Renal cortical epithelial cell (primary cell): ENCODE results near the gene TTC33. TPM values are rescaled to one million over a fixed set of nuclear protein-coding genes. Genes with fewer than 3 reads are reported as not detected.
"Not testable (repeated sequence)": the region's sequence is repeated elsewhere in the genome, so short reads cannot be mapped to it uniquely, and the experiment has no call there.

Experiments used
- DNase-seq: peaks from one replicate; pipeline ENCODE4 v3.0.0-alpha.2; 2011; ENCODE audit warnings: low read depth
- total RNA-seq: library from RNA; depleted of rRNA; stranded (reverse); fragments of >200 nt; gene quantifications from 2 replicates; pipeline ENCODE4 v1.2.3, GENCODE V29; 2014

TTC33 gene
- total RNA-seq, 1 donor from 2014 or later: 22.7 TPM

DNA sequence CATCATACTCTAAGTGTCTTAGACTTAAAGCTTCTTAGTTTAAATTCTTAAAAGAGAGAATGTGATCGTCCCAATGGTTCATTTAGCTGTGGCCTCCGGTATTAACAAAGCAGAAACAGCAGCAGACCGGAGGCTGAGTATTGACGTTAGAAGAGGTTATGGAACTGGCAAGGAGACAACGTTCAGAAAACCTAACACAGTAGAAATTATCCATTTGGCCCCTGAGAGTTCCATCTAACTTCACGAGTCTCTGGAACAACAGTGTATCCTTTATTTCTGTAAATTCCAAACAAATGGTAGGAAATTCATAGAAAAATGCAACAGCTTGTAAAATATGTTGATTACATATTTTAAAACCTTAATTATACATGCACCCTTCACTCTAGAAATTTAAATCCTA is 183.4 kb downstream of the TTC33 start:
- DNase-seq: no peak

DNA sequence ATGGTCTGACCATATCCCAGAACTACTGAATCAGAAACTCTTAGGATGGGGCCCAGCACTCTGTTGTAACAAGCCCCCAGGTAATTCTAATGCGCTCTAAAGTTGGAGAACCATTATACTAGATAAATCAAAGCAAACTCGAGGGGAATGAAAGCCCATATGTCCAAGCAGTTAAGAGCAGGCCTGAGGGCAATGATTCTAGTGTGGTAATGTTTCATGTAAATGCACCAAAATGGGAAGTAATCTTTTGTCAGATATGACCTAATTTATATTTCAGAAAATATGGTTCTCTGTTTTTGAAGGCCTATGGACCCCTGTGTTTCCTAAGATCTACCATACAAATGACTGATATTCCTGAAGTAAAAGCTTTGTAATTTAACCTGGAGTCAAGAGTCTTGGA is 184.0 kb downstream of the TTC33 start:
- no peak for DNase-seq

DNA sequence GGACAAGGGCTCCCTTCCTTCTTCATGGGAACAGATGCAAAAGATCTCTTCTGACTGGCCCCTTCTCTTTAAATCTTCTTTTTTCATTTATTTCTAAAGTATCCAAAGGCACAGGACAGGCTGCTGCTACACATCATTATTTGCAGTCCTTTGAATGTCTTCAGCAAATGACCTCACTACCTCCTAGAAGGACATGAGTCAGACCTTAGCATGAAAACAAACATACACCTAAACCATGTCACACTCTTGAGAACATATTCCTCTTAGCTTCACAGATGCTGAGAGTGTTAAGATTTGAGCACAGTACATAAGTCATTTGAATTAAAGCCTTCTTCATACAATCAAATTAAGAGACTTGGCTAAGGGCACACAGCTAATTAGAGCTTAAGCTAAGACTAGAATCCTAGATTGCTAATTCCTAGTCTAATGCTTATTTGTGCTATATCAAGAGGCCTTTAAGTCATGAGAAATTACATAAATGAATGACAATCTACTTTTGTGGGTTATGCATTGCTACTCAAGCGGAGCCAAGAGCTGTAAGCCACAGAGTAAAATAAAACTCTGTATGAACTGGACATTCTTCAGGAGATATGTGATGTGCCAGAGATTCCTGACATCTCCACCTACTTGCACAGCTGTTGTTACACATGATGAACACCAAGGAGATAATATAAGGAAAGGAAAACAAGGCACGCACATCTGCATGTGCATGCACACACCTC is 185.2 kb downstream of the TTC33 start:
- DNase-seq: peak; percentile 75

DNA sequence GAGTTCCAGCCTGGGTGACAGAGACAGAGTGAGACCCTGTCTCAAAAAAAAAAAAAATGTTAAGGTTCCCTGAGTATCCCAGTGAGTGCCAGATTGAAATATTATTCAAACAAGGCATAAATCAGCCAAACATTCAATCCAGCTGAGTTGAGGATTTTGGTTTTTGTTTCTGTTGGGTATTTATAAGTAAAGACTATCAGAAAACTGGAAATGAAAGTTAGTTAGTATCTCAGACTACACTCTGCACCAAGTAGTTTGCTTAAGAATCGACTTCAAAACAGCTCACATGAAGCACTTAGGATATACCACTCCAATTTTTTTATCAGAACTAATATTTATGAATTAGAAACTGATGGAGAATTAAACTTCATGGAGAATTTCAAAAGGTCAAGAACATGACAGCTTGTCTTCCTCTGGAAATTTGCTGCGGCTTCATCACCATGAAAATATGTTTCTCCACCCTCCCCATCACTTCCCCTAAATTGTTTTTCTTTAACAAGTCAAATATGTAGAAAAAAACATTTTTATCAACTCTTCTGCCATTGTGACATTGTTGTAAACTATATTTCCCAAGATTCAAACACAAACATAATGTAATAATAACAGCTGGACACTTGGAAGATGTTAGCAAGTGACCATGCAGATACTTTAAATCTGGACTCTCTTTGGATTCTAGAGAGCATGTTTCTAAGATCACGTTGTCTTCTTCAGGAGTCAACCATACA is 186.1 kb downstream of the TTC33 start:
- DNase-seq: no peak

DNA sequence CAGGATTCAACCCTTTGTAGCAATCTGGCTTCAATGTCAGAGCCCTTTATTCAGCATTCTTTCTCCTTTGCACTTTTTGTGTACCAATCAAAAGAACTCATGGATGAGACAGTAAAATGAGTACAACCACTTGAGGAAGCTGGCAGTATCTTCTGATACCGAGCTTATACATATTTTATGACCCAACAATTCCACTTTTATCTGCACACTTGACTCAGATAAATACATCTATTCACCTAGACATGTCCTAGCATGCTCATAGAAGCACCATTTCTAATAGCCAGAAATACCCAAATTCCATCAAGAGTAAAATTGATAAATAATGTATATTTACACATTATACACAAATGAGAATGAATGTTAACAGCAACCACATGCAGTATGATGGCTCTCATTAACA is 187.2 kb downstream of the TTC33 start:
- DNase-seq: no peak

DNA sequence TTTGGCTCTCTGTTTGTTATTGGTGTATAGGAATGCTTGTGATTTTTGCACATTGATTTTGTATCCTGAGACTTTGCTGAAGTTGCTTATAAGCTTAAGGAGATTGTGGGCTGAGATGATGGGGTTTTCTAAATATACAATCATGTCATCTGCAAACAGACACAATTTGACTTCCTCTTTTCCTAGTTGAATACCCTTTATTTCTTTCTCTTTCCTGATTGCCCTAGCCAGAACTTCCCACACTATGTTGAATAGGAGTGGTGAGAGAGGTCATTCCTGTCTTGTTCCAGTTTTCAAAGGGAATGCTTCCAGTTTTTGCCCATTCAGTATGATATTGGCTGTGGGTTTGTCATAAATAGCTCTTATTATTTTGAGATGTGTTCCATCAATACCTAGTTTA is 192.6 kb downstream of the TTC33 start:
- not testable (repeated sequence) for DNase-seq

DNA sequence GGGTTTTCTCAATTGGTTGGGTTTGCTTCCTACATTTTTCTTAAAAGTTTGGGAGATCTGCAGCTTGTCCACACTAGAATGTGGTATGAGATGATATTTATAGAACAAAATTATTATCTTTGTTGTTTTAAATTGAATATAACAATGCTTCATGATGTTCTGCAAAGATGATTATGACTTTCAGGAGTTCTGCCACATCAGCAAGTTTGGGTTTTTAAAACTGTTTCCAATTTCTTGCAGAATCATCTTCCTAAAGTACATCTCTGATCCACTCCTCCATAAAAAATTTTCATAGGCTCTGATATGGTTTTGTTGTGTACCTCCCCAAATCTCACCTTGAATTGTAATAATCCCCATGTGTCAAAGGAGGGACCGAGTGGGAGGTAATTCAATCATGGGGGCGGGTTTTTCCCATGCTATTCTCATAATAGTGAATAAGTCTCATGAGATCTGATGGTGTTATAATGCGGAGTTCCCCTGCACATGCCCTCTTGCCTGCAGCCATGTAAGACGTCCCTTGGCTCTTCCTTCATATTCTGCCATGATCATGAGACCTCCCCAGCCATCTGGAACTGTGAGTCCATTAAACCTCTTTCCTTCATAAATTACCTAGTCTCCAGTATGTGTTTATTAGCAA is 195.2 kb downstream of the TTC33 start:
- DNase-seq: no peak

DNA sequence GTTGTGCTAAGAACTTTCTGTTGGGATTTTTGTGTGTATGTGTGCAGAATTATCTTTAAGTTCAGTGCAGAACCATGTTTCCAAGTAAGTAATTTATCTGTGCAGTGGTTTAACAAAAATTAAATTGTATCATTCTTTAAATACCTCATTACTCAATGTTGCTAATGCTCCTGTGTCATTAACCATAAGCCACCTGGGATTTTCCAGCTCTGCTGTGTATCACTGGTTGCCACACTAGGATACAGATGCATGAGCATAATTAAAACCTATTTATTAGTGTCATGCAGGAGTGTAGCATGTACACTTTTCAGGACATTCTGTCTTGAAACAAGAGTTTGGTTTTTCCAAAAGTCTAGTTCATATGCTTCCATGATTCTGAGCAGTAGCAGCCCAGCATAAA is 196.5 kb downstream of the TTC33 start:
- DNase-seq: peak; percentile 12

DNA sequence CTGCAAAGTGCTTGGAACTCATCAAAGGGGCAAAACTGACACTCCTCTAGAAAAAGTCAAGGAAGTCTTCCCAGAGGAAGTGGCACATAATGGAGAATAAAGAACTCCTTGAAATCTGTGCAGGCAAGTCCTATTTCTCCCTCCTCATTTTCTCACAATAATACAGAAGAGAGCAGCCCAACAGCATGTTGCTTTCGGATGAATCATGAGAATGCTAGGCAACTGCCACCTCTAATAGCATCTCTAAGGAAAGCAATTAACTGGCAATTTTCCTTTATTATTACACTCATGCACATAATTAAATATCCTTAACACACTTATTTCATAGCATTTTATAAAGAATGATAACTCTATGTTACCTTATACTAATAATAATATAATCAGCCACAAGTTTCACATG is 198.3 kb downstream of the TTC33 start:
- peak; percentile 16 for DNase-seq

DNA sequence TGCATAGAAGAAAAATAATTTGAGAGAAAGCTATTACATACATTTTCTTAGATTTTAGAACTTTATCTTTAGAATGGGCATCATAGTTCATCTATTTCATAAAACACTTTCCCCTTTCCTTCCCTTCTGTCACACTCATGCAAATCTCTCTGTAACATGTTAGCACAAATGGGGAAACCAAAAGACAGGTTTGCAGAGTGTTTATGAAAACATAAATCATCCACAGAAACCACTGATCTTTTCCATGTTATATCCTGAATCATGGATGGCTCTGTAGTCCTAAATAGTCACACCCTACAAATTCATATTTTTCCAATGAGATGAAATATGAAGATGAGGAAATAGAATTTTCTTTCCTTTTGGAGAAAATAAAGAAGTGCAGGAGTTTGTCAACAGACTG is 198.9 kb downstream of the TTC33 start:
- DNase-seq: no peak

DNA sequence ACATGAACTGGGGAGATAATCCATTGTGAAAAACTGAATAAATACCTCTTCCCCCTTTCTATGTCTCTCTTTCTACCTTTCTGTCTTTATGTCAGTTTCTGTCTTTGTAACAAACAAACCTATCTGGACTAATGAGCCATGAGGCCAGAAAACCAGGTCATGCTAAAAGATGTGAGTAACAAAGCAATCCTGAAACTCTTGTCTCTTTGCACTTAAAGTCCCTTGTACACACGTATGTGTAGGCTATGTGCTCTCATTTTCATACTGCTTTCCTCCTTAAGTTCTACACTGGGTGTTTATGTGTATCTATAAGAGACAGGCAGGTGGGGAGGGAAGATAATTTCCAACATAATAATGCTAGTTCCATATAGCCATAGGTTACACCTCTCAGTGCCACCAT is 199.9 kb downstream of the TTC33 start:
- DNase-seq: no peak

DNA sequence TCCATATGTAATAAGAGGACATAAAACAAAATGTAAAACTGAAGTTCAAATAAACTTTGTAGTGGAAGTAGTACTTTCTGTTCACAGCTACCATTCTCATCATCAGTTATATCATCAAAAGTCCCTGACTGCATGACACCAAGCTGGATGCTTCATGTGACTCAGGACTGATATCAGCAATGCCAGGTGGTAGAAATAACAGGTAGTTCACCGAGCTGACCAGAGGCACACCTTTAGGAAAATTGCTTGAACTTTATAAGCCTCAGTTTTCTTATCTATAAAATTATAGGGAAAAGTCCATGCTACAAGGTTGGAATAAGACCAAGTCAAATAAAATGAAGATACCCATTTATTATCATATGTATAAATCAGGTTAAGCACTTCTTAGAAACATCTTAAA is 200.9 kb downstream of the TTC33 start:
- DNase-seq: no peak

DNA sequence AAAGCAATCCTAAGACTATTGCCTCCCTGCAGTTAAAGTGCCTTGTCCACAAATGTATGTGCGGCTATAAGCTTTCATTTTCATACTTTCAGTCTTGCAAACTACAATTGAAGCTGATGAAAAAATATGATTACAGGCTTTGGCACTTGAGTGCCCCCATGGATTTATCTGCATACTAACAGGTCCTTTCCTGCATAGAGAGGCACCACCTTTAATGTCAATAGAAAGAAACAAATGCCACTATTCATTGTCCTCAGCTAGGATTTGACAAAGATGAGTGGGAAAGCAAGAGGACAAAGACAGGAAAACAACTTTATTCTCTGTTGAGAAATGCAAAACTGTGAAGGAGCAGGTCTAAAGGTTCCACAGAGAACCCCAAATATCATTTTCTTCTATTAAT is 201.7 kb downstream of the TTC33 start:
- DNase-seq: no peak

DNA sequence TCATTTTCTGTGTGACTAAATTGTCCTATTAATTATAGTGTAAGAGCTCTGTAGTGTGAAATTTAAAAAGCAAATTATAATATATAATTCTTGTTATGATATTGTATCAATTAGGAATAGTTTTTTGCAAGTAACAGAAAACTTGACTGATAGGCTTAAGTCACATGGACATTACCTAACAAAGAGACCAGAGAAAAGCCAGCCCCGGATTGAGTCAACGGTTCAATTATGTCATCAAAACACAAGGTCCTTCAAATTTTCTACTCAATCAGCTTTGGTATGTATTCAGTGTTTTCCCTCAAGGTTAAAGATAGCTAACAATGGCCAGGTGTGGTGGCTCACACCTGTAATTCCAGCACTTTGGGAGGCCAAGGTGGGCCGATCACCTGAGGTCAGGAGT is 202.8 kb downstream of the TTC33 start:
- DNase-seq: no peak

DNA sequence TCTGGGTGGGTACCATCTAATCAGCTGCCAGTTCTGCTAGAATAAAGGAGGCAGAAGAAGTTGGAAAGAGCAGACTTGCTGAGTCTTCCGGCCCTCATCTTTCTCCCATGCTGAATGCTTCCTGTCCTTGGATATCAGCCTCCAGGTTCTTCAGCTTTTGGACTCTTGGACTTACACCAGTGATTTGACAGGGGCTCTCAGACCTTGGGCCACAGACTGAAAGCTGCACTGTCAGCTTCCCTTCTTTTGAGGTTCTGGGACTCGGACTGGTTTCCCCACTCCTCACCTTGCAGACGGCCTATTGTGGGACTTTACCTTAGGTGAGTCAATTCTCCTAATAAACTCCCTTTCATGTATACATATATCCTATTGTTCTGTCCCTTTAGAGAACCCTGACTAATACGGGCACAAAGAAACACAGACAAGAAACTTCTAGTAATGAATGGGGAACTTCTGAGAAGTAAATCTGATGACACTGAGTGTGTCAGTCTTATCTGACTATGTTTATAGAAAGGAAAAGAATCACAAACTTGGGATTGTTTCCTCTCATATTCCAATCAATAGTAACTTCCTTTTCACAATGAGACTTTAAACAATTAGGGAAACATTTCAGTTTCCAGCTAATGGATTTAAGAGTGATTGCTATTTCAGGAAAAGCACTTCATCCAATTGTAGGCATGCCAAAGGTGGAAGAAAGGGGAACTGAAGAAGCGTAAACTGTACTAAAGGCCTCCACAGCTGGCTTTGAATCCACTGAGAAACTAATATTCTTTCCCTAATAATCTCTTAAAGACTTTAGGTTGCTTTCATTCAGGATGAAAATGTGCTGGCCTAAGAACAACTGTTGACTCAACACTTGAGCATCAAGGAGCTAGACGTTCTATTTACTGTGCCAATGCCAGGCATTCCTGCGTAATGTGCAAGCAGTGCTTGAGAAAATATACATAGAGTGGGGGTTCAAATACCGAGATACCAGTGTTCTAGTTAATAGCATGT is 204.0 kb downstream of the TTC33 start:
- peak; percentile 94 for DNase-seq

DNA sequence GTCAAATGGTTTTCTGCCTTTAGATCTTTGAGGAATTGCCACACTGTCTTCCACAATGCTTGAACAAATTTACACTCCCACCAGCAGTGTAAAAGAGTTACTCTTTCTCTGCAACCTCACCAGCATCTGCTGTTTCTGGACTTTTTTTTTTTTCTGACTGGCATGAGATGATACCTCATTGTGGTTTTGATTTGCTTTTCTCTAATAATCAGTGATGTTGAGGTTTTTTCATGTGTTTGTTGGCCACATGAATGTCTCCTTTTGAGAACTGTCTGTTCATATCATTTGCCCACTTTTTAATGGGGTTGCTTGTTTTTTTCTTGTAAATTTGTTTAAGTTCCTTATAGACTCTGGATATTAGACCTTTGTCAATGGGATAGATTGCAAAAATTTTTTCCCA is 205.3 kb downstream of the TTC33 start:
- no peak for DNase-seq

DNA sequence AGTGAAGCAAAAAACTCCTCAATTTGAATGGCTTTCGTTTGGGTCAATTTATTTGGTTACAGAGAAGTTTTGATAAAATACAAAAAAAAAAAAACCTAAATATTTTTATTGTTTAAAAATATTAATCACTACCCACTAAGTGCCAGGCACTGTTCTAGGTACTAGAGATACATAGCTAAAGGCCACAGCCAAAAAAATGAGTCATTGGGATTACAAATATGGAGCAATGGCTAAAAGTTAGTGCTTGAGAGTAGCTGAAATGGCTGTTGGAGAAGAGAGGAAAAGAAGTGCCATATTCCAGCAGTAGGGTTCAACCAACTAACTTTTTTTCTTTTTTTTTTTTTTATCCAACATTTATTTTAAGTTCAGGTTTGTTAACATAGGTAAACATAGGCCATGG is 206.1 kb downstream of the TTC33 start:
- DNase-seq: no peak

DNA sequence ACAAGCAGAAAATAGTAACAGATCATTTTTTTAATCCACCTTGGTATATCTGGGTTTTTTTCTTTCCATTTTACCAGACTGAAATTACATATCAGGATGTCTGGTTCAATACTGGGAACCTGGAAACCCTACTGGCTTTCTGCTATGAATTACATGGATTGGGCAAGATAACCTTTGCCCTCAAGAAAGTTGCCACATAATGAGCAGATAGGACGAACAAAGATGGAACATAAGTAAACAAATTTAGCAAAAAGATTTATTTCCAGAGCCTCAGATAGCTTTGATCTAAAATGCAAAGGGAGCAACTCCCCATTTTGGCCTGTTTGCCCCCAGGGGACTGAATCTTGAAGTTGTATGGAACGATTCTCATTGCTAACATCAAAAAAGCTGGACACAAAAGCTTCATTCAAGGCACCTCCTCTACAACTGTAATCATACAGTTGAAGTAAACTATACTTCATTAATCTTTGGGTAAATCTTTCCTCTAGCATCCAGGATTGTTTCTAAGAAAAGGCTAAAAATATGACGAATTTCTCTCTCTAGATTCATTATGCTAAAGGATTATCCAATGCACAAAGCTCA is 207.7 kb downstream of the TTC33 start:
- DNase-seq: no peak

DNA sequence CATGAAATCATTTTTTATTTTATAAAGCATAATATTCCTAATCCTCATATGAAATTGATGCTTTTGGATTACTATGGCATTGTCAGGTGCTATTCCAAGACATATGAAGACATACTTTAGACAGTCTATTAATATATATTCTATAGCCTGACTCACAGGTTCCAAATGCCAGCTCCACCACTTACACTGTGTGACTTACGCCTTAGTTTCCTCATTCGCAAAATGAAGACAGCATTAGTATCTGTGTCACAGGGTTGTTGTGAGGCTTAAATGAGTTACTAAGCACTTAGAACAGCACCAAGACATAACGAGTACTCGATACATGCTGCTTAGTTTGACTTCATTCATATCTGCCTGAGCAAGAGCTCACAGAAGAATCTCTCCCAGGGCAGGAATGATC is 208.2 kb downstream of the TTC33 start:
- no peak for DNase-seq

DNA sequence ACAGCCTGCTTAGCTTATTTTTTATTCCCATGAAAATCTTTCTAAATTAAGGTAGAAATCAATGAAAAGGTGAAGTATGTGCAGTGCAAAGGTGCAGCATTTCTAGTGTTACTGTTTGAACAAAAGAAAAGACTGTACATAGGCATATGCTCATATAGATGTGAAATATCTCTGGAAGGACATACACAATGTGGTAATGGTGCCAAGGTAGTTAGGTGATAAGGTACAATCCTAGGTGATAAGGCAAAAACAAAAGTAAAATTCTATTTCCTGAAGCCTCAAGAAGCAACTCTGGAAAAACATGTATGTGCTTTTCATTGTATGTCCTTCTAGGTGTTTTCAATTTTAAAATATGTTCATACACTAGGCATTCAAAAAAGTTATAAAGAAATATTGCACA is 215.5 kb downstream of the TTC33 start:
- no peak for DNase-seq

DNA sequence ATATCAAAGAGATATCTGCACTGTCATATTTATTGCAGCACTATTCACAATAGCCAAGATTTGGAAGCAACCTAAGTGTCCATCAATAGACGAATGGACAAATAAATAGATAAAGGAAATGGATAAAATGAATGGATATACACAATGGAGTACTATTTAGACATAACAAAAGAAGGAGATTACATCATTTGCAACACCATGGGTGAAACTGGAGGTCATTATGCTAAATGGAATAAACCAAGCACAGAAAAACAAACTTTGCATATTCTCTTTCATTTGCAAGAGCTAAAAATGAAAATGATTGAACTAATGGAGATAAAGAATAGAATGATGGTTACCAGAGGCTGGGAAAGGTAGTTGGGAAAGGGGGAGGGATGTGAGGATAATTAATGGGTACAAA is 231.1 kb downstream of the TTC33 start:
- no peak for DNase-seq

DNA sequence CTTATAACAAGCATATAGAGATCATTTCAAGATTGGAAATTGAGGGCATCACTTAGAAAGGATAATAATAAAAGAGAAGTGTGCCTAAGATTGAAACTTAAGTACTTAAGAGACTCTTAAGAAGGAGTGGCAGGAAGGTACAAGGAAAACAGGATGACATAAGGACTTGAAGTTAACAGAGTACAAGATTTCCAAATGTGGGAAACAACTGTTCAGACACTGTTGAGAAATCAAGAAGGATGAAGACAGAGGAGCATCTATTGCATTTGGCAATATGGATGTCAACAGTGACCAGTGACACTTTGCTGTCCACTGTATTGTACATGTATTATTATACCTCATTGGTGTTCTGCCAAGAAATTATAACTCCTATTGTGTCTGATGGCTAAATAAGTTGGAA is 233.8 kb downstream of the TTC33 start:
- DNase-seq: no peak
